Heart left ventricle (tissue), 13 donors: ENCODE measurements around the gene TRUB1.

ENCODE experiments used
- POLR2A ChIP-seq, 2 donors: fragments of 450-650 bp; IDR thresholded peaks; one replicate each; pipeline ENCODE4 v1.6.1; 2017; ENCODE audit warnings: antibody characterized with exemption in 2 of 2, mild to moderate bottlenecking in 2 of 2, moderate library complexity in 2 of 2
- TF ChIP-seq, protein P1 (sequence below), 12 donors: fragments of 200-600 bp; sonication (generic) in 4 of 12; IDR thresholded peaks; one replicate each; pipeline versions ENCODE4 v1.5.0 to v1.8.0; 2018 to 2022; ENCODE audit warnings: antibody characterized with exemption in 12 of 12, mild to moderate bottlenecking in 5 of 12
- donor health status: ischemic (EF 13 %, LVEDD 7.1; RV severe dilation, severe dysfunction).
- donor health status: DM: no; HTN: yes; CAD: no.
- donor health status: DM: no; HTN: no; CAD: no.
- donor health status: ischemic (EF 25% LVEDD 6.9; RV normal size, moderate dysfunction).
- donor health status: ischemic (EF 25% LVEDD 5.7; RV mildly dilated, moderate dysfunction).
- donor health status: ischemic (EF 35%, LVEDD 5.7; RV mildly dilated, moderate dysfunction).
- donor health status: nonischemic (EF 11% LVEDD 7.7; RV severe dilation, severe dysfunction).
- donor health status: DM: yes; HTN: yes; CAD: no.
- donor health status: PGD.
- donor health status: ischemic (EF 29% LVEDD 5.4; RV normal size, mild dysfunction).
- donor health status: nonischemic (EF 23%, LVEDD 6.1; RV moderate dilation, normal function).

DNA sequence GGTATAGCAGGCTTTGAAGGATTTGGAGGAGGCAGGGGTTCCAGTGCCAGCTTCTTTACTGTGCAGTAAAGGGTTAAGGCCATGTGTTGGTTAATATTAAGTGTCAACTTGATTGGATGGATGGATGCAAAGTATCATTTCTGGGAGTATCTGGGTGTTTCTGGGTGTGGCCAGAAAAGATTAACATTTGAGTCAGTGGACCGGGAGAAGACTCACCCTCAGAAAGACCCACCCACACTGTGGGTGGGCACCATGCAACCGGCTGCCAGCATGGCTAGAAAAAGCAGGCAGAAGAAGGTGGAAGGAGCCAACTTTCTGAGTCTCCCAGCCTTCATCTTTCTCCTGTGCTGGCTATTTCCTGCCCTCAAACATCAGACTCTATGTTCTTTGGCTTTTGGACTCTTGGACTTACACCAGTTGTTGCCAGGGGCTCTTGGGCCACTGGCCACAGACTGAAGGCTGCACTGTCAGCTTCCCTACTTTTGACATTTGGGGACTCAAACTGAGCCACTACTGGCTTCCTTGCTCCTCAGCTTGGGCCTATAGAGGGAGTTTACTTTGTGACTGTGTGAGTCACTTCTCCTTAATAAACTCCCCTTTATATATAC is 6.8 kb upstream of the TRUB1 start:
- TF ChIP-seq, protein P1, sequence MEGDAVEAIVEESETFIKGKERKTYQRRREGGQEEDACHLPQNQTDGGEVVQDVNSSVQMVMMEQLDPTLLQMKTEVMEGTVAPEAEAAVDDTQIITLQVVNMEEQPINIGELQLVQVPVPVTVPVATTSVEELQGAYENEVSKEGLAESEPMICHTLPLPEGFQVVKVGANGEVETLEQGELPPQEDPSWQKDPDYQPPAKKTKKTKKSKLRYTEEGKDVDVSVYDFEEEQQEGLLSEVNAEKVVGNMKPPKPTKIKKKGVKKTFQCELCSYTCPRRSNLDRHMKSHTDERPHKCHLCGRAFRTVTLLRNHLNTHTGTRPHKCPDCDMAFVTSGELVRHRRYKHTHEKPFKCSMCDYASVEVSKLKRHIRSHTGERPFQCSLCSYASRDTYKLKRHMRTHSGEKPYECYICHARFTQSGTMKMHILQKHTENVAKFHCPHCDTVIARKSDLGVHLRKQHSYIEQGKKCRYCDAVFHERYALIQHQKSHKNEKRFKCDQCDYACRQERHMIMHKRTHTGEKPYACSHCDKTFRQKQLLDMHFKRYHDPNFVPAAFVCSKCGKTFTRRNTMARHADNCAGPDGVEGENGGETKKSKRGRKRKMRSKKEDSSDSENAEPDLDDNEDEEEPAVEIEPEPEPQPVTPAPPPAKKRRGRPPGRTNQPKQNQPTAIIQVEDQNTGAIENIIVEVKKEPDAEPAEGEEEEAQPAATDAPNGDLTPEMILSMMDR (IDR thresholded peaks at IDR 0.05), result no peak
- no peak for TF ChIP-seq POLR2A (IDR thresholded peaks at IDR 0.05)
